Measurements from ENCODE around the gene RADIL.

- no peak for TF ChIP-seq CTCF (IDR thresholded peaks at IDR 0.05)
- TF ChIP-seq POLR2A (IDR thresholded peaks at IDR 0.05) = no peak
Observed at GRCh38 chr7:4834601-4835397, 48.7 kb downstream of the RADIL start.

Data from body of pancreas (tissue), 4 donors.